A549 (cell line): Measurements from ENCODE around the gene BCAS3.

Source experiments
- EP300 ChIP-seq, 2 experiments: fragments of >200 bp; sonication (Bioruptor Twin); formaldehyde crosslinking; IDR thresholded peaks; 2 replicates in 1 of 2; 3 replicates in 1 of 2; pipeline ENCODE4 v1.6.1; 2016 to 2017
- HOXB13 ChIP-seq: fragments of 250-450 bp; sonication (Bioruptor Pico); IDR thresholded peaks from 2 replicates; pipeline ENCODE4 v1.5.0; 2020; ENCODE audit warnings: low read depth, mild to moderate bottlenecking, moderate library complexity
- MAX ChIP-seq: IDR thresholded peaks from 2 replicates; pipeline ENCODE4 v1.6.1; 2012
- TP53 ChIP-seq: fragments of 250-450 bp; sonication (Bioruptor Pico); IDR thresholded peaks from 2 replicates; pipeline ENCODE4 v1.5.0; 2021; ENCODE audit warnings: mild to moderate bottlenecking, moderate library complexity

- TF ChIP-seq TP53 (CRISPR knock-in tag) (no peak), HOXB13 (CRISPR knock-in tag) (no peak), MAX (peak; percentile 39), EP300 (IDR thresholded peaks at IDR 0.05) (peak in 1 of 2 experiments; percentile 33; a peak in 1 of 5 replicates)
Observed at GRCh38 chr17:61338000-61338798, 660.5 kb downstream of the BCAS3 start.
